Gastroesophageal sphincter (tissue), 4 donors: ENCODE data around the gene ALDH16A1. TPM values are rescaled to one million over a fixed set of nuclear protein-coding genes. Genes with fewer than 3 reads are reported as not detected.
"Not testable (repeated sequence)": the region's sequence is repeated elsewhere in the genome, so short reads cannot be mapped to it uniquely, and the experiment has no call there.

Source experiments
- ATAC-seq: fragments of 150-250 bp; one replicate; pipeline ENCODE4 v1.9.1; 2016; ENCODE audit warnings: mild to moderate bottlenecking, moderate library complexity
- H3K27ac ChIP-seq, 4 donors: fragments of 200-600 bp; sonication (generic) in 3 of 4; 1 replicate in 3 of 4; 2 replicates in 1 of 4; pipeline ENCODE4 v1.5.1; 2016 to 2019
- H3K27me3 ChIP-seq: fragments of 200-600 bp; sonication (generic); one replicate; pipeline ENCODE4 v1.5.1; 2019
- H3K36me3 ChIP-seq, 2 donors: fragments of 200-600 bp; sonication (generic); one replicate each; pipeline ENCODE4 v1.5.1; 2019; ENCODE audit warnings: control low read depth in 1 of 2
- H3K4me1 ChIP-seq, 3 donors: fragments of 200-600 bp; sonication (generic); 1 replicate in 2 of 3; 2 replicates in 1 of 3; pipeline ENCODE4 v1.5.1; 2016 to 2019; ENCODE audit warnings: control low read depth in 2 of 3
- H3K4me3 ChIP-seq, 2 donors: fragments of 200-600 bp; sonication (generic); one replicate each; pipeline ENCODE4 v1.5.1; 2019; ENCODE audit warnings: mild to moderate bottlenecking in 1 of 2, moderate library complexity in 1 of 2
- H3K9me3 ChIP-seq, 3 donors: fragments of 200-600 bp; sonication (generic); one replicate each; pipeline ENCODE4 v1.5.1; 2017 to 2019; ENCODE audit warnings: control low read depth in 2 of 3
- CTCF ChIP-seq, 4 experiments: fragments of 200-600 bp in 2 of 4; fragments of 450-650 bp in 2 of 4; sonication (generic) in 1 of 4; IDR thresholded peaks; one replicate each; pipeline ENCODE4 v1.5.1; 2017 to 2019; ENCODE audit warnings: antibody characterized with exemption in 4 of 4, mild to moderate bottlenecking in 2 of 4, moderate library complexity in 2 of 4
- EP300 ChIP-seq: sonication (generic); formaldehyde crosslinking; IDR thresholded peaks from one replicate; pipeline ENCODE4 v1.6.1; 2017; ENCODE audit warnings: antibody characterized with exemption, mild to moderate bottlenecking
- POLR2A ChIP-seq, 2 donors: fragments of 450-650 bp; IDR thresholded peaks; one replicate each; pipeline ENCODE4 v1.6.1; 2017; ENCODE audit warnings: antibody characterized with exemption in 2 of 2, mild to moderate bottlenecking in 2 of 2, moderate library complexity in 1 of 2
- POLR2AphosphoS5 ChIP-seq: sonication (generic); formaldehyde crosslinking; IDR thresholded peaks from one replicate; pipeline ENCODE4 v1.6.1; 2017; ENCODE audit warnings: antibody characterized with exemption
- WGBS, 2 donors: methylation state at CpG; one replicate each; pipeline ENCODE4 v1.1.5; 2018; ENCODE audit warnings: low coverage in 1 of 2; 5-methylcytosine and 5-hydroxymethylcytosine counted together
- total RNA-seq, 4 donors: library from RNA; depleted of rRNA; stranded (reverse); fragments of >200 nt; gene quantifications; one replicate each; pipeline ENCODE4 v1.1.0, GENCODE V29; 2016

The ALDH16A1 gene
- total RNA-seq, 4 donors from 2014 or later, result 11.8 to 34.4 (median 22.2) TPM

- TF ChIP-seq POLR2AphosphoS5, result no peak
Measured at GRCh38 chr19:49456326-49456725, 3.3 kb downstream of the ALDH16A1 start.

GRCh38 chr19:49458567-49458903, 5.5 kb downstream of the ALDH16A1 start:
- ATAC-seq, result no peak
- Histone ChIP-seq H3K27ac (peak overlapping the region in 3 of 4 donors; percentile 31 to 73 (median 69)), H3K36me3 (peaks cover 0 to 48% of the 10 kb centered on the region in 2 donors), H3K9me3 (no peaks in the 10 kb centered on the region), H3K4me1 (peaks cover 0 to 34% (median 16%) of the 10 kb centered on the region in 3 donors), H3K4me3 (no peak overlapping the region), H3K27me3 (no peaks in the 10 kb centered on the region)
- TF ChIP-seq POLR2AphosphoS5, result no peak
- TF ChIP-seq CTCF (IDR thresholded peaks at IDR 0.05), result no peak
- no peak for TF ChIP-seq EP300
- TF ChIP-seq POLR2A (IDR thresholded peaks at IDR 0.05), result no peak
- WGBS, 2 donors, result 83% methylated on average over 1 of the region's 5 CpGs; no CpG with 5 or more reads in 1 of the 2 donors

More at GRCh38 chr19:49456326-49456725, 3.3 kb downstream of the ALDH16A1 start:
- no peaks in the 10 kb centered on the region for H3K9me3 ChIP-seq
- peak overlapping the region in 3 of 4 donors; percentile 51 to 73 (median 69) for H3K27ac ChIP-seq
- peaks cover 0 to 35% of the 10 kb centered on the region in 2 donors for H3K36me3 ChIP-seq
- H3K4me3 ChIP-seq, result no peak overlapping the region
- no peak for ATAC-seq
- 67 to 81% methylated on average over 4 to 5 of the region's 5 CpGs for WGBS, 2 donors
- peaks cover 0 to 46% (median 16%) of the 10 kb centered on the region in 3 donors for H3K4me1 ChIP-seq
- H3K27me3 ChIP-seq, result no peaks in the 10 kb centered on the region

GRCh38 chr19:49459388-49459787, 6.4 kb downstream of the ALDH16A1 start:
- Histone ChIP-seq H3K4me1 (peaks cover 0 to 26% (median 11%) of the 10 kb centered on the region in 3 donors), H3K9me3 (no peaks in the 10 kb centered on the region), H3K27me3 (no peaks in the 10 kb centered on the region), H3K36me3 (peaks cover 0 to 57% of the 10 kb centered on the region in 2 donors), H3K4me3 (no peak overlapping the region), H3K27ac (no peak overlapping the region)
- no peak for ATAC-seq
- TF ChIP-seq EP300, result no peak
- TF ChIP-seq POLR2A (IDR thresholded peaks at IDR 0.05), result no peak
- TF ChIP-seq CTCF (IDR thresholded peaks at IDR 0.05), result no peak
- TF ChIP-seq POLR2AphosphoS5, result no peak
- WGBS, 2 donors, result 100% methylated on average over 7 of the region's 12 CpGs; no CpG with 5 or more reads in 1 of the 2 donors

GRCh38 chr19:49461130-49461529, 8.1 kb downstream of the ALDH16A1 start:
- Histone ChIP-seq H3K4me1 (peaks cover 0 to 13% (median 6%) of the 10 kb centered on the region in 3 donors), H3K36me3 (peaks cover 0 to 74% of the 10 kb centered on the region in 2 donors)
- WGBS, 2 donors, result no CpG with 5 or more reads among the region's 1 CpG
- not testable (repeated sequence) for H3K27ac ChIP-seq, ATAC-seq, H3K27me3 ChIP-seq, H3K9me3 ChIP-seq, H3K4me3 ChIP-seq

GRCh38 chr19:49461656-49462055, 8.6 kb downstream of the ALDH16A1 start:
- no CpG with 5 or more reads among the region's 37 CpGs for WGBS, 2 donors
- peaks cover 0 to 11% (median 6%) of the 10 kb centered on the region in 3 donors for H3K4me1 ChIP-seq
- no peak for TF ChIP-seq POLR2A (IDR thresholded peaks at IDR 0.05)
- TF ChIP-seq CTCF (IDR thresholded peaks at IDR 0.05), result no peak
- TF ChIP-seq EP300, result no peak
- no peak for TF ChIP-seq POLR2AphosphoS5
- no peaks in the 10 kb centered on the region for H3K27me3 ChIP-seq
- no peak for ATAC-seq
- H3K9me3 ChIP-seq, result no peaks in the 10 kb centered on the region
- no peak overlapping the region for H3K27ac ChIP-seq
- H3K36me3 ChIP-seq, result peaks cover 0 to 79% of the 10 kb centered on the region in 2 donors
- H3K4me3 ChIP-seq, result no peak overlapping the region

GRCh38 chr19:49462492-49462891, 9.5 kb downstream of the ALDH16A1 start:
- Histone ChIP-seq H3K36me3 (peaks cover 0 to 82% of the 10 kb centered on the region in 2 donors), H3K9me3 (no peaks in the 10 kb centered on the region), H3K27ac (no peak overlapping the region), H3K27me3 (no peaks in the 10 kb centered on the region), H3K4me1 (peaks cover 0 to 5% (median 4%) of the 10 kb centered on the region in 3 donors), H3K4me3 (no peak overlapping the region)
- WGBS, 2 donors, result no CpG with 5 or more reads among the region's 12 CpGs
- TF ChIP-seq POLR2AphosphoS5 (no peak), CTCF (IDR thresholded peaks at IDR 0.05) (no peak), POLR2A (IDR thresholded peaks at IDR 0.05) (no peak), EP300 (no peak)
- no peak for ATAC-seq
